K562 (cell line): ENCODE measurements around the gene PDPK1. TPM values are rescaled to one million over a fixed set of nuclear protein-coding genes. Genes with fewer than 3 reads are reported as not detected.
"Not testable (repeated sequence)": the region's sequence is repeated elsewhere in the genome, so short reads cannot be mapped to it uniquely, and the experiment has no call there.

ENCODE experiments used
- ATAC-seq: fragments of 200-7000 bp; cut with Tn5 transposase; 3 replicates; pipeline ENCODE4 v1.9.1; 2020; ENCODE audit warnings: moderate library complexity
- BruUV-seq: library from RNA; stranded (reverse); fragments of 400-500 nt; replicated peaks from 2 replicates; lab custom pipeline; 2021; lab: Mats Ljungman, UMichigan
- CTCF ChIA-PET: fragments of 300-600 bp; formaldehyde crosslinking; extraction: SDS; loops from one replicate; lab custom pipeline; 2021; ENCODE audit warnings: low intra/inter-chr PET ratio; lab: Yijun Ruan, JAX
- POLR2A ChIA-PET: fragments of 300-600, 350-650 bp; sonication (Branson Sonifier 250); formaldehyde crosslinking; extraction: SDS; loops from one replicate; lab custom pipeline; 2021; ENCODE audit warnings: antibody characterized with exemption, inconsistent platforms; lab: Yijun Ruan, JAX
- DNase-seq, 4 experiments: peaks; one replicate each; pipeline versions ENCODE4 v3.0.0 to v3.0.0-alpha.2; 2011 to 2018; ENCODE audit warnings: low spot score in 3 of 4, mixed read lengths in 3 of 4; ENCODE audit errors: extremely low read depth in 1 of 4
- FAIRE-seq: peaks from 2 replicates; lab custom pipeline; 2011; peaks lifted over from hg19 to GRCh38; lab: Jason Lieb, UNC
- H2AFZ ChIP-seq: 2 replicates; pipeline ENCODE4 v1.6.0; 2011; ENCODE audit warnings: low read depth, low read length, control low read depth, inconsistent platforms
- H3K27ac ChIP-seq: fragments of 200-600 bp; 3 replicates; pipeline ENCODE4 v1.8.0; 2011; ENCODE audit warnings: low read depth, mild to moderate bottlenecking, control low read depth, inconsistent platforms, low read length, moderate library complexity, mixed read lengths; ENCODE audit errors: extremely low read depth
- H3K27me3 ChIP-seq, 2 experiments: fragments of 300-600 bp in 1 of 2; 2 replicates in 1 of 2; 3 replicates in 1 of 2; pipeline versions ENCODE4 v1.6.0 to v1.8.0; 2011; ENCODE audit warnings: inconsistent platforms in 2 of 2, low read length in 2 of 2, mild to moderate bottlenecking in 1 of 2, mixed read lengths in 1 of 2, moderate library complexity in 1 of 2; ENCODE audit not compliant: control insufficient read depth in 2 of 2, insufficient read depth in 2 of 2
- H3K36me3 ChIP-seq: fragments of 300-600 bp; 3 replicates; pipeline ENCODE4 v1.8.0; 2011; ENCODE audit warnings: mild to moderate bottlenecking, low read length, inconsistent platforms; ENCODE audit not compliant: control insufficient read depth, insufficient read depth
- H3K4me1 ChIP-seq, 2 experiments: fragments of 200-600 bp in 1 of 2; replicated peaks in 1 of 2; 2 replicates in 1 of 2; 3 replicates in 1 of 2; pipeline versions ENCODE4 v1.5.1 to v1.8.0; 2011; ENCODE audit warnings: inconsistent platforms in 2 of 2, low read length in 2 of 2, mild to moderate bottlenecking in 1 of 2, mixed read lengths in 1 of 2, moderate library complexity in 1 of 2; ENCODE audit not compliant: control insufficient read depth in 2 of 2, insufficient read depth in 2 of 2
- H3K4me2 ChIP-seq: 2 replicates; pipeline ENCODE4 v1.6.1; 2011; ENCODE audit warnings: low read length, control low read depth, inconsistent platforms, mixed read lengths; ENCODE audit not compliant: insufficient read depth
- H3K4me3 ChIP-seq: fragments of 200-600 bp; sonication (generic), shearing (Covaris generic); 2 replicates; pipeline ENCODE4 v1.5.1; 2016; ENCODE audit warnings: control low read depth, inconsistent platforms
- H3K79me2 ChIP-seq: fragments of 200-600 bp; 3 replicates; pipeline ENCODE4 v1.8.0; 2011; ENCODE audit warnings: low read length, inconsistent platforms; ENCODE audit not compliant: control insufficient read depth, insufficient read depth
- H3K9ac ChIP-seq, 2 experiments: 2 replicates each; pipeline versions ENCODE4 v1.6.0 to v1.6.1; 2011; ENCODE audit warnings: low read depth in 2 of 2, low read length in 2 of 2, control low read depth in 1 of 2, inconsistent platforms in 1 of 2, mild to moderate bottlenecking in 1 of 2, mixed read lengths in 1 of 2; ENCODE audit not compliant: insufficient read depth in 1 of 2
- H3K9me1 ChIP-seq: one replicate; pipeline ENCODE4 v1.6.0; 2011; ENCODE audit warnings: inconsistent platforms, mild to moderate bottlenecking, low read length, moderate library complexity; ENCODE audit not compliant: control insufficient read depth, insufficient read depth
- H3K9me3 ChIP-seq: replicated peaks from 2 replicates; pipeline ENCODE4 v1.5.1; 2011; ENCODE audit warnings: low read depth, low read length, inconsistent platforms; ENCODE audit not compliant: control insufficient read depth, insufficient read depth
- H4K20me1 ChIP-seq: replicated peaks from 2 replicates; pipeline ENCODE4 v1.6.1; 2011; ENCODE audit warnings: low read length, inconsistent platforms, mixed read lengths; ENCODE audit not compliant: control insufficient read depth, insufficient read depth
- WGBS: fragments of 100-300 bp; shearing (Covaris generic); methylation state at CpG from one replicate; pipeline ENCODE4 v1.1.6; 2016; ENCODE audit warnings: low coverage, mixed read lengths; ENCODE audit not compliant: insufficient coverage; ENCODE audit errors: missing lambda C conversion rate; 5-methylcytosine and 5-hydroxymethylcytosine counted together
- in situ Hi-C: fragments of 300-500 bp; cut with MboI; formaldehyde crosslinking; loops from 4 replicates; pipeline ENCODE4 v1.15.0; 2018; ENCODE audit warnings: inconsistent platforms, mixed read lengths
- intact Hi-C: fragments of 100-400 bp; cut with micrococcal nuclease; formaldehyde crosslinking; loops from 2 replicates; pipeline ENCODE4 v1.14.2; 2022
- polyA plus RNA-seq, 8 experiments: library from polyadenylated mRNA; depleted of rRNA in 4 of 8; stranded (reverse) in 5 of 8; unstranded in 3 of 8; fragments of >200 nt; fragmentation: Nextera tagmentation in 2 of 8; fragmentation: Illumina TruSeq in 1 of 8; extraction: Ambion mirVana in 2 of 8; extraction: Trizol in 1 of 8; gene quantifications; 2 replicates each; pipeline versions ENCODE4 v1.2.1 to v1.2.3, GENCODE V29; 2011 to 2014; ENCODE audit warnings: inconsistent platforms in 1 of 8, missing spikeins in 1 of 8
- total RNA-seq, 7 experiments: library from RNA; depleted of rRNA in 6 of 7; stranded (reverse); fragments of >200 nt in 6 of 7; fragmentation: Illumina TruSeq in 2 of 7; extraction: Trizol in 2 of 7; gene quantifications; 2 replicates each; pipeline versions ENCODE4 v1.2.1 to v1.2.3, GENCODE V29; 2011 to 2021; ENCODE audit warnings: low replicate concordance in 1 of 7
- TF ChIP-seq, protein P1 (sequence below): fragments of 450-650 bp; formaldehyde crosslinking; IDR thresholded peaks from 2 replicates; pipeline ENCODE4 v1.4.0; 2020; ENCODE audit warnings: mild to moderate bottlenecking
- TF ChIP-seq, protein P2 (sequence below): fragments of 250-450 bp; sonication (Bioruptor Pico); IDR thresholded peaks from 2 replicates; pipeline ENCODE4 v1.5.0; 2020; ENCODE audit warnings: mild to moderate bottlenecking
- TF ChIP-seq, protein P3 (sequence below): fragments of 200-800 bp; sonication (Bioruptor generic); IDR thresholded peaks from 2 replicates; pipeline ENCODE4 v1.6.1; 2016; ENCODE audit warnings: missing genetic modification characterization, missing compliant biosample characterization

The PDPK1 gene
- total and polyA plus RNA-seq, 9 of the 15 experiments (the other 6 are each of a cell fraction or from before 2014, with no cell fraction given) = 4.0 to 37.2 (median 18.7) TPM

DNA sequence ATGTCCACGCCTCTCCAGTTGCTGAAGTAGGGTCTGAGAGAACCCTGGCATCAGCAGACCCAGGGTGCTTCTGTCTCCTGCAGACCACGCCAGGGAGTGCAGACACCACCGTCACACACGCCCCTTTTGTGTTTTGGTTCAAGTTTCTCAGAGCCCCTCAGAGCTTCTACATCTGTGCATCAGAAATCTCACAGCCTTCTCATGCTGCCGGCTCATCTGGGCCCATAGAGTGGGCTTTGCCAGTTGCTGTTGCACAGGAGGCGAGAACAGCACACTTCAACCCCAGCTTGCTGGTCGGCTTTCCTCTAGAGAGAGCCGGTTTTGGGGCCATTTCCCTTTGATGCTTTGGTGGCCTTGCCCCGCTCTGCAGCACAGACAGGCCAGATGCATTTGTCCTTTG lies 60.9 kb downstream of the PDPK1 start (continued):
- TF ChIP-seq, protein P1, sequence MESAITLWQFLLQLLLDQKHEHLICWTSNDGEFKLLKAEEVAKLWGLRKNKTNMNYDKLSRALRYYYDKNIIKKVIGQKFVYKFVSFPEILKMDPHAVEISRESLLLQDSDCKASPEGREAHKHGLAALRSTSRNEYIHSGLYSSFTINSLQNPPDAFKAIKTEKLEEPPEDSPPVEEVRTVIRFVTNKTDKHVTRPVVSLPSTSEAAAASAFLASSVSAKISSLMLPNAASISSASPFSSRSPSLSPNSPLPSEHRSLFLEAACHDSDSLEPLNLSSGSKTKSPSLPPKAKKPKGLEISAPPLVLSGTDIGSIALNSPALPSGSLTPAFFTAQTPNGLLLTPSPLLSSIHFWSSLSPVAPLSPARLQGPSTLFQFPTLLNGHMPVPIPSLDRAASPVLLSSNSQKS (CRISPR knock-in tag) = no peak
- TF ChIP-seq, protein P2, sequence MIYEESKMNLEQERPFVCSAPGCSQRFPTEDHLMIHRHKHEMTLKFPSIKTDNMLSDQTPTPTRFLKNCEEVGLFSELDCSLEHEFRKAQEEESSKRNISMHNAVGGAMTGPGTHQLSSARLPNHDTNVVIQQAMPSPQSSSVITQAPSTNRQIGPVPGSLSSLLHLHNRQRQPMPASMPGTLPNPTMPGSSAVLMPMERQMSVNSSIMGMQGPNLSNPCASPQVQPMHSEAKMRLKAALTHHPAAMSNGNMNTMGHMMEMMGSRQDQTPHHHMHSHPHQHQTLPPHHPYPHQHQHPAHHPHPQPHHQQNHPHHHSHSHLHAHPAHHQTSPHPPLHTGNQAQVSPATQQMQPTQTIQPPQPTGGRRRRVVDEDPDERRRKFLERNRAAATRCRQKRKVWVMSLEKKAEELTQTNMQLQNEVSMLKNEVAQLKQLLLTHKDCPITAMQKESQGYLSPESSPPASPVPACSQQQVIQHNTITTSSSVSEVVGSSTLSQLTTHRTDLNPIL = no peak
- TF ChIP-seq, protein P3, sequence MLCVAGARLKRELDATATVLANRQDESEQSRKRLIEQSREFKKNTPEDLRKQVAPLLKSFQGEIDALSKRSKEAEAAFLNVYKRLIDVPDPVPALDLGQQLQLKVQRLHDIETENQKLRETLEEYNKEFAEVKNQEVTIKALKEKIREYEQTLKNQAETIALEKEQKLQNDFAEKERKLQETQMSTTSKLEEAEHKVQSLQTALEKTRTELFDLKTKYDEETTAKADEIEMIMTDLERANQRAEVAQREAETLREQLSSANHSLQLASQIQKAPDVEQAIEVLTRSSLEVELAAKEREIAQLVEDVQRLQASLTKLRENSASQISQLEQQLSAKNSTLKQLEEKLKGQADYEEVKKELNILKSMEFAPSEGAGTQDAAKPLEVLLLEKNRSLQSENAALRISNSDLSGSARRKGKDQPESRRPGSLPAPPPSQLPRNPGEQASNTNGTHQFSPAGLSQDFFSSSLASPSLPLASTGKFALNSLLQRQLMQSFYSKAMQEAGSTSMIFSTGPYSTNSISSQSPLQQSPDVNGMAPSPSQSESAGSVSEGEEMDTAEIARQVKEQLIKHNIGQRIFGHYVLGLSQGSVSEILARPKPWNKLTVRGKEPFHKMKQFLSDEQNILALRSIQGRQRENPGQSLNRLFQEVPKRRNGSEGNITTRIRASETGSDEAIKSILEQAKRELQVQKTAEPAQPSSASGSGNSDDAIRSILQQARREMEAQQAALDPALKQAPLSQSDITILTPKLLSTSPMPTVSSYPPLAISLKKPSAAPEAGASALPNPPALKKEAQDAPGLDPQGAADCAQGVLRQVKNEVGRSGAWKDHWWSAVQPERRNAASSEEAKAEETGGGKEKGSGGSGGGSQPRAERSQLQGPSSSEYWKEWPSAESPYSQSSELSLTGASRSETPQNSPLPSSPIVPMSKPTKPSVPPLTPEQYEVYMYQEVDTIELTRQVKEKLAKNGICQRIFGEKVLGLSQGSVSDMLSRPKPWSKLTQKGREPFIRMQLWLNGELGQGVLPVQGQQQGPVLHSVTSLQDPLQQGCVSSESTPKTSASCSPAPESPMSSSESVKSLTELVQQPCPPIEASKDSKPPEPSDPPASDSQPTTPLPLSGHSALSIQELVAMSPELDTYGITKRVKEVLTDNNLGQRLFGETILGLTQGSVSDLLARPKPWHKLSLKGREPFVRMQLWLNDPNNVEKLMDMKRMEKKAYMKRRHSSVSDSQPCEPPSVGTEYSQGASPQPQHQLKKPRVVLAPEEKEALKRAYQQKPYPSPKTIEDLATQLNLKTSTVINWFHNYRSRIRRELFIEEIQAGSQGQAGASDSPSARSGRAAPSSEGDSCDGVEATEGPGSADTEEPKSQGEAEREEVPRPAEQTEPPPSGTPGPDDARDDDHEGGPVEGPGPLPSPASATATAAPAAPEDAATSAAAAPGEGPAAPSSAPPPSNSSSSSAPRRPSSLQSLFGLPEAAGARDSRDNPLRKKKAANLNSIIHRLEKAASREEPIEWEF (CRISPR knock-in tag) = no peak
- TF ChIP-seq, all 486 proteins: peak for 0

DNA sequence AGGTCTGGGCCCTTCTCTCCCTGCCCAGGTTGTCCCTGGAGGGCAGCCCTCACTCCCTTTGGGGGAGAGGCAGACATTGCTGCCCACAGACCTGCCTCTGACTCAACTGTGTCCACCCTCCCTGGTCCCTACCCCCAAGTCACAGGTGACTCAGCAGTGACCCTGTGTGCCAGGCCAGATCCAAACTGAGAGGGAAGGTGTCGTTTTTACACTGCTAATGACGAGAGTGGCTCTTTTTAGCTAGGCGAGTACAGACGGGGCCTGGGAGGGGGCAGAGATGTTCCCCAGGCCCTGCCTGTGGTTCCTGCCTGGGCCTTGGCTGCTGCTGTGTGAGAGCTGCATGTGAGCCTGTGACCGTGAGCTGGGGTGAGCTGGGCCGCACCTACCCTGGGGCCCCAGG lies 61.3 kb downstream of the PDPK1 start:
- H2AFZ ChIP-seq, POLR2A ChIA-PET, H3K4me1 ChIP-seq, H3K9me3 ChIP-seq, H3K4me3 ChIP-seq, H3K27ac ChIP-seq, H3K9me1 ChIP-seq, BruUV-seq, intact Hi-C loops, H3K79me2 ChIP-seq, H3K4me2 ChIP-seq, H4K20me1 ChIP-seq, H3K9ac ChIP-seq, ATAC-seq, FAIRE-seq, CTCF ChIA-PET, H3K27me3 ChIP-seq, DNase-seq: not testable (repeated sequence)
- WGBS = 92% methylated on average over 2 of the region's 6 CpGs
- H3K36me3 ChIP-seq = peaks cover 35% of the 10 kb centered on the region; the same call in 2 of the 3 replicates
- in situ Hi-C loops = loop anchor here (5.0 kb wide), 1 partner anchor 78 kb away; no protein-coding TSS in a partner anchor

DNA sequence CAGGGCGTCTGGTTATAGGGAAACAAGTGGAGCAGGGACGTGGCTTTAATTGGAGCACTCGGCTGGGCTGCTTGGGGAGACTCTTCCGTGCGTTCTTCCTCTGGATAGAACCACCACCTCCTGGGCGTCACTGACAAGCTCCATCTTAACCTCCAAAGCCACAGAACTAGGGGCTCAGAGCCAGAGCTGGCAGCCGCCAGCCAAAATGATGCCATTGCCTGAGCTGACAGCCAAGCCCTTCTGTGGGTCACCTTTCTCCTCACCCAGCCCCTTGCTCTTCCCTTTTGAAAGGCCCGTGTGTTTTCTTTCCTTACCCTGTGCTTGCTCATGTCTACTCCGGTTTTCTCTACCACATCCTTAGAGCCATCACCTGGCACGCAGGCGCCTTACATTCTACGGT lies 62.0 kb downstream of the PDPK1 start:
- H2AFZ ChIP-seq, H3K9ac ChIP-seq, intact Hi-C loops, H3K27ac ChIP-seq, H4K20me1 ChIP-seq, BruUV-seq, DNase-seq, H3K27me3 ChIP-seq, H3K4me3 ChIP-seq, ATAC-seq, H3K4me2 ChIP-seq, H3K4me1 ChIP-seq, H3K9me1 ChIP-seq, CTCF ChIA-PET, POLR2A ChIA-PET, H3K9me3 ChIP-seq: not testable (repeated sequence)
- FAIRE-seq = peak; percentile 6
- H3K36me3 ChIP-seq = peaks cover 35% of the 10 kb centered on the region; the same call in 2 of the 3 replicates
- in situ Hi-C loops = loop anchor here (5.0 kb wide), 1 partner anchor 78 kb away; no protein-coding TSS in a partner anchor
- peaks cover 13% of the 10 kb centered on the region for H3K79me2 ChIP-seq
- 75% methylated on average over 6 of the region's 12 CpGs for WGBS
